Hepatocyte (in vitro differentiated cells): ENCODE data around the gene VSIG10L2.

Source experiments
- CTCF ChIP-seq: fragments of 200-600 bp; sonication (generic); IDR thresholded peaks from 2 replicates; pipeline ENCODE4 v1.5.1; 2016; ENCODE audit warnings: antibody characterized with exemption, mild to moderate bottlenecking; ENCODE audit not compliant: poor library complexity
- EZH2 ChIP-seq: fragments of 200-600 bp; sonication (generic); IDR thresholded peaks from 2 replicates; pipeline ENCODE4 v1.6.1; 2016; ENCODE audit warnings: antibody characterized with exemption, mild to moderate bottlenecking, borderline replicate concordance
- EZH2phosphoT487 ChIP-seq: fragments of 200-600 bp; sonication (generic); IDR thresholded peaks from one replicate; pipeline ENCODE4 v1.6.1; 2018; ENCODE audit warnings: antibody characterized with exemption, mild to moderate bottlenecking, low read depth, moderate library complexity; ENCODE audit not compliant: unreplicated experiment, severe bottlenecking

- TF ChIP-seq EZH2phosphoT487 (no peak), CTCF (no peak), EZH2 (no peak)
Observed at GRCh38 chr11:125902927-125903710, 42.7 kb upstream of the VSIG10L2 start, which contains the start of gene PUS3.
